Left cardiac atrium (tissue), 4 donors: ENCODE results near the gene ITGAV. TPM values are rescaled to one million over a fixed set of nuclear protein-coding genes. Genes with fewer than 3 reads are reported as not detected.
"Not testable (repeated sequence)": the region's sequence is repeated elsewhere in the genome, so short reads cannot be mapped to it uniquely, and the experiment has no call there.

ENCODE experiments used
- ATAC-seq, 2 donors: fragments of 200-7000 bp; cut with Tn5 transposase; one replicate each; pipeline ENCODE4 v1.9.1; 2020; ENCODE audit warnings: mild to moderate bottlenecking in 2 of 2, moderate library complexity in 2 of 2
- DNase-seq: peaks from one replicate; pipeline ENCODE4 v3.0.0-alpha.2; 2020
- intact Hi-C, 2 donors: fragments of 100-400 bp; cut with DNase I; formaldehyde crosslinking; loops; one replicate each; pipeline versions ENCODE4 v1.14.1 to v1.15.1; 2022 to 2023
- long read RNA-seq: library from polyadenylated mRNA; unstranded; transcript quantifications from one replicate; pipeline ENCODE4 v2.0.0, GENCODE V29; 2021
- total RNA-seq, 2 donors: library from RNA; stranded (reverse); fragmentation: NEBNext Ultra II Directional; extraction: Animal tissue kit (Norgen Biotek cat#: 25700); gene quantifications; one replicate each; pipeline ENCODE4 v1.2.1, GENCODE V29; 2021
- donor health status: DM: no; HTN: yes; CAD: no.
- donor health status: DM: no; HTN: yes; CAD: no; lungs with severe emphysema.
- donor health status: DM: yes; HTN: yes; CAD: no.
- donor health status: Dilated cardiomyopathy.

Gene ITGAV
- 100 to 1,000 TPM in 1 of 2 donors, 10 to 100 TPM in 1; 83.3 to 140 TPM for total RNA-seq
- long read RNA-seq, full-length matches to known transcripts = 13 of 31 reads
- long read RNA-seq, partial matches to known transcripts = 16 of 31 reads
- long read RNA-seq, other reads (novel, unspliced or antisense) = 2 of 31 reads

DNA sequence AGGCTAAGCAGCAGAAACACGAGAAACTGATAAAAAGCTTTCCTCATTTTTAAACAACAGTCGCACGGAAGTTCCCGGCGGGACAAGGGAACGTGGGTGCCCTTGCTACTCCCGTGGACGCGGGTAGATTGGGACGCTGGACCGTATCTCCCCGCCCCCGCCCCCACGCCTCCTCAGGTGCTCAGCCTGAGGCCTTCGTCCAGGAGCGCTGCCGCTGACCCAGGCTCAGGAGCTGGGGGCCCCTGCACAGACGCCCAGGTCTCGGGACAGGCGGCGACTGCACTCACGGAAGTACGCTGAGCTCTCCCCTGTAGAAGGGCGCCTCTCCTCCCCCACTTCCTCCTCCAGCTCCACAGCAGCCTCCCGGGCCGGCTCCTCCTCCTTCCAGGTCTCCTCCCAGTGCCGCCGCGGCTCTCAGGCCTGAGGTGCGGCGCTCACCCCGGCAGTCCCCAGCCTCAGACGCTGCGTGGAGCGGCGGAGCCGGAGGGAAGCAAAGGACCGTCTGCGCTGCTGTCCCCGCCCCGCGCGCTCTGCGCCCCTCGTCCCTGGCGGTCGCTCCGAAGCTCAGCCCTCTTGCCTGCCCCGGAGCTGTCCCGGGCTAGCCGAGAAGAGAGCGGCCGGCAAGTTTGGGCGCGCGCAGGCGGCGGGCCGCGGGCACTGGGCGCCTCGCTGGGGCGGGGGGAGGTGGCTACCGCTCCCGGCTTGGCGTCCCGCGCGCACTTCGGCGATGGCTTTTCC is at the start of gene ITGAV:
Gene ITGAV, plus strand, starts transcription at position 445 of the 738 bp plus-strand sequence. Its CDS starts 283 bp downstream, at position 728.
- intact Hi-C loops = loop anchor here in 1 of 2 donors (10.0 kb wide), 1 partner anchor 65 kb away; no protein-coding TSS in a partner anchor
- ATAC-seq = peak; percentile 96 to 99
- DNase-seq = peak; percentile 96

DNA sequence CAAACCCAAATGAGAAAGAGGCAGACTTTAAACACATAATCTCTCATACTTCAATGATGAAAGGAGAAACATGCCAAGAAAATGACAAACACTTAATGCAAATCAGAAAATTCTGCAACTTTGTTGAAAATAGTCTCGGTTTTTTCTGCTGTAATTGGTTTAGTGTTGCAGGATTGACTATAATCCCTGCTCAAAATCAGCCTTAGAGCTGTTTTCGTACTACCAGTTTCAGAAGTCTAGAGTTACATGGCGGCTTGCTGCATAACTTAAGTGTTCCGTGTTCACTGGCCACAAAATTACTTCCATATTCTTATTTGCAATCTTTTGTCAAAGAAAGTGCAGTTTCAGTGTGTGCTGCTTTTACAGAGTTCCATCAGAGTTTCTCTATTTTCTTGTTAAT is 48.9 kb upstream of the ITGAV start:
- ATAC-seq = no peak
- DNase-seq = no peak
- intact Hi-C loops = no loop called here

DNA sequence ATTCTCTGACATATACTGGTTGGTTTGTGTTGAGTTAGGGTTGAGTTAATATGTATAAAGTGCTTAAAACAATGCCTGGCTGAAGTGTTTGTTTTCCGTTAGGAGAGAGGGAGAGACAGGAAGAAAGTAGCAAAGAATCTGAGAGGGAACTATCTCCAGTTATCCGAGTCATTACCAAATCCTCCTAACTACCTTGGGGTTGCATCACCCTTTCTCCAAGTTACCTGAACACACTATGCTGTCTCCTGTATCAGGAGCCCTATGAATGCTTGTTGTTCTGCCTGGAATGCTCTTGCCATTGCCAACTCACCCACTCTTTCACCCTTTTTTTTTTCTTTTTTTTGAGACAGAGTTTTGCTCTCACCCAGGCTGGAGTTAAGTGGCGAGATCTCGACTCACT is 47.9 kb upstream of the ITGAV start:
- no peak for ATAC-seq
- no peak for DNase-seq
- intact Hi-C loops = no loop called here

DNA sequence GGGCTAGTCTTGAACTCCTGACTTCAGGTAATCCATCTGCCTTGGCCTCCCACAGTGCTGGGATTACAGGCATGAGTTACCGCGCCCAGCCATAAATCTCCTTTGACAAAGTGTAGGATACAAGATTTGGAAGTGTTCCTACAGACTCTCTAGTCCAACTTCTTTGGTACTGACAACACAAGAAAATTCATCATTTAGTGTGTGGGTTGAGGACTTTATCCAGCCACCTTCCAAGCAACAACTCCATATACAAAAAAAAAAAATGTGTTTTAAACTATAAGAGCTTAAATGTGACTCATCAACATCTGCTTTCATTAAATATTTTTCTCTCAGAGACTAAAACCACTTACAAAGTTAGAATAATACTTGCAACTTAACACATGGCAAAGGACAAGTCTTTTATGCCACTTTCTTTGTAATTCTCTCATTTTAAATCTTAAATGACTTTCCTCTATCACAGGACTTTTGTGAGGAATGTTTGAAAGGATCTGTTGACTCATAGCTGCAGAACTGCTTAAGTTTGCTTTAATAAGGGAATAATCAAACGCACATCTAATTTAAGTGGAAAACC is 46.2 kb upstream of the ITGAV start:
- DNase-seq = no peak
- intact Hi-C loops = no loop called here
- peak in 1 of 2 donors; percentile 49 for ATAC-seq

DNA sequence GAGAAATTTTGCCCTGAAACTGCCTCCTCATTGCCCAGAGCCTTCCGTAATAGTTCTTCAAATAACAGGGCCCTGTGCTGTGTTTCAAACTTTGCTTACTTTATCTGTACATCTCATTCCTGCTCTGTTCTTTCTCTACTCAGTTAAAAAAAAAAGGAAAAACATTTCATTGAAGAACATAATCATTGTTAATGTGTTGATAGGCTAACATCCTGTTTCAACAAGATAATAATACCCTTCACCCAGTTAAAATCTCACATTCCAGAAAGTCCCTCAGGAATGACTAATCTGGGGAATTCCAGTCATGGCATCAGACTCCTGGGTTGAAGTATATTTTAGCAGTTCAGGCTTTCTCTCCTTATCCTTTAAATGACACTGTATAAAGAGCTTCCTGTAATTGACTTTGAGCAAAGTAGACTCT is 45.6 kb upstream of the ITGAV start:
- ATAC-seq = peak; percentile 53 to 88
- intact Hi-C loops = no loop called here

DNA sequence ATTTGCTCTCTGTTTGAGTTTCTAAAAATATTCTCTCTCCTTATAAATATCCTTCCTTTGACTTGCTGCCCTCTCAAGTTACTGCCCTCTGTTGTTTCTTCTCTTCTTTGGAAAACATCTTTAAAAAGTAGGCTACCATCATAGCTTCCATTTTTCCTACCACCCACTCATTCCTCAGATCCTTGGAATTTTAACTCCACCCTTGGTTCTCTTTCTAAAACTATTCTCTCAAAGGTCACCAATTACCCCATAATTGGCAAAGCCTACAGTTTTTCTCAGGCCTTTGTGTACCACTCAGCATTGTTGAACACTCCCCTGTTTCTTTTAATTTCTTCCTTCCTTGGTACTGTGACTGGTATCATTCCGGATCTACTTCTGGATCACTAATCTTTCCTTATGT is 43.0 kb upstream of the ITGAV start:
- DNase-seq (no peak), ATAC-seq (no peak)
- intact Hi-C loops = no loop called here

More for the DNA sequence above, 45.6 kb upstream of the ITGAV start:
- DNase-seq = no peak

DNA sequence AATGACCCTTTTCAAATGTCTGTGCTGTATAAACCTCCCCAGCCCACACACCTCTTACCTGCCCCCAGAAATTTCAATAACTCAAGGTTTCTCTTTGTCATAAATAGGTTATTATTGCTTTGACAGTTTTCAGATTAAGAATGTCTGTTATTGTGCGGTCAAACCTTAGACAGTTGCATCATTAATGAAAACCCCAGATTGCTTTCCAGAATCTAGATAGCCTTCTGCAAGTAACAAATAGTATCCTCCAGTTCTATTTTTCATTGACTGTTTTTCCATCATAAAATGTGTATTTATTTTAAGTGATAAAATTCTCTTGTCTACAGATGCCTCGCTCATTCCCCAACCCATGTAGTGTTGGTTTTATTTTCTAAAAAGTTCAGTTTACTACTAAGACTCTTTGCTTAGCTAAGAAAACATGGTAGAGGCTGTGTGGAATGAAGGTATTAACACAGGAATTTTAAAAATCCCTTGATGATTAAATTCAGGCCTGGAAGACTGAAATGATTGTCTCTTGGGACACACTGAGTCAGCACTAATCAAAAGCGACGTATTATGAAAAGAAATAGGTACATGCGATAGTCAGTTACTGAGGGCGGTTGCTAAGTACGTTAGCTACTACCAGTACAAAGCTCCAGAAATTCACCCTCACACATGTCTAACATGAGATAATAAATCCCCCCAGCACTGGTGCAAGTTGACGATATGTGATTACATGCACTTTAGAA is 38.4 kb upstream of the ITGAV start:
- no peak for DNase-seq
- ATAC-seq = no peak
- intact Hi-C loops = no loop called here

DNA sequence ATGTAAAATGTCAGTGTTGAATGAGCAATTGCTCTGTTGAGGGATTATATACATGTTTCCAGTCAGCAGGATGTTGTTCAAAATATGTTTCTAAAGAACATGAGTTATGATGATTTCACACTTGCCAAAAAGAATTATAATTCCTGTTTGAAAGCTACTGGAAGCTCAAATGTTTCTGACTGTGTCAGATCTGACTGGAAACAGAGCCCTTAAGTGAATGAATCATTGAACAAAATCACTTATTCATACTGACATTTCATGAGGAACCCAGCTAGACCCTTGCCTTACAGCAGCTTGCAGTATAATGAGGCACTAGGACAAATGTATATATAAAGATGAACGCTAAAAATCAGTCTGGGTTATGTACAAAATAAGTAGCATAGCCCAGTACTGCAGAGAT is 35.4 kb upstream of the ITGAV start:
- intact Hi-C loops = no loop called here
- ATAC-seq = peak in 1 of 2 donors; percentile 37

DNA sequence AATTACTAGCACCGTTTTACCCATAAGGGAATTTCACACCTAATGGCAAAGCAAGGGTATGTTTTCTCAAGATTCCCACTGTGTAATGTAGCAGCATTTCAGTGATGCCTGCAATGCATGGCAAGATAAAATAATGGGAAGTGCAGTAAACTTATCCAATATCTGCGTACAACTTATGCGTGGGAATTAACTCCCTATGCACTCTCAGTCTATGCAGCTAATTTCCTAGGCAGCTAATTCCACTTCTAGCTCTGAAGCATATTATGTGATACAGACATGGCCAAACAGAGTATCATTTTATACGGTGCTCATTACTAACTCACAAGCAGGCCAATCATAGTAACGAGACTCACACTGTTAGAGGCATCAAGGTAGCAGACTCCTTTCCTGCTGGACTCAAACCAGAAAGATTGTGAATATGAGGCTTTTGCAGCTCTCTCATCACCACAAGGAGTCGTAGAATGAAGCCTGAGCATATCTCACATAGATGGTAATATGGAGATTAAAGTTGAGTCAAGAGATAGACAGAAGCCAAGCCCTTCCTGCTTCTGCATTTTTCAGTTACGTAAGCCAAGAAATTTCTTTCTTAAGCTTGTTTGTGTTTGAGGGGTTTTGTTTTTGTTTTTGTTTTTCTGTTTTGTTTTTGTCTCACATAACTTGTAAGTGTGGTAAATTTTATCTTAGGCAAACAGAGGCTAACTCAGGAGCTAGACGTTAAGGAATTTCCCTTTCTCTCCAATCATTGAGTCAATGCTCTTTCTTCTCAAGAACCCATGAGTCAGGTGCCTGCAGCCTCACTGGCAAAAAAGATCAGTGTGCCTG is 34.8 kb upstream of the ITGAV start:
- intact Hi-C loops = no loop called here
- ATAC-seq (peak in 1 of 2 donors; percentile 68), DNase-seq (no peak)

More for the DNA sequence above, 35.4 kb upstream of the ITGAV start:
- no peak for DNase-seq

DNA sequence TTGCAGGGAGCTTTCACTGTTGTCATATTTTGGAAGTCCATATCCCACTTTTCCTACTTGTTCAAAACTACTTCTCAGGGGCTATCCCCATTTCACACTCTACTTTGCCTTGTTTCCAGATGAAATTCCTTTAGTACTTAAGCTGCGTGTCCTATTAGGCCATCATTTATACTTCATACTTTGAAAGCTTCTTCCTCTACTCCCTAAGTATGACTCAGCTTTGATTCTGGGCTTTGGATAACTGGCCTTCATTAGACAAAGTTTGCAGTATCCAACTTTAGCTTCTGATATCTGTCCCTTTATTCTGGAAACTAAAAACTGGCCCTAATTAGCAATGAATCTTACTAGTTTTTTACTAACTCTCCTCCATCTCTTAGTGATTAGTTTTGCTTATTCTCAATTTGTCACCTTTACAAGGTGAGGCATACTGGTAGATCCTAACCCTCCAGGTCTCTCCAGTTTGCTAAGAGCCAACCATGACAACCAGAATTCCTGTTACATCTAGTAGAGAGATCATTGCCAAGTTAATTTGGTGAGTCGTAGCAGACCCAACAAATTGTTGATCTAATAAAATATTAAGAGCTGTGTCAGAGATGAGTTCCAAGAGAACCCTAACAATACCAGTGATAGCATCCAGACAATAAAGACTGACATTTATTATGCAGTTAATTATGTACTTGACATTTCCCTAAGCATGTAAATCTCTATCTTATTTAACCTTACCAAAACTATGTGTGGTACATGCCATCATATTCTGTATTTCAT is 31.2 kb upstream of the ITGAV start:
- no peak for ATAC-seq
- DNase-seq = no peak
- intact Hi-C loops = no loop called here

DNA sequence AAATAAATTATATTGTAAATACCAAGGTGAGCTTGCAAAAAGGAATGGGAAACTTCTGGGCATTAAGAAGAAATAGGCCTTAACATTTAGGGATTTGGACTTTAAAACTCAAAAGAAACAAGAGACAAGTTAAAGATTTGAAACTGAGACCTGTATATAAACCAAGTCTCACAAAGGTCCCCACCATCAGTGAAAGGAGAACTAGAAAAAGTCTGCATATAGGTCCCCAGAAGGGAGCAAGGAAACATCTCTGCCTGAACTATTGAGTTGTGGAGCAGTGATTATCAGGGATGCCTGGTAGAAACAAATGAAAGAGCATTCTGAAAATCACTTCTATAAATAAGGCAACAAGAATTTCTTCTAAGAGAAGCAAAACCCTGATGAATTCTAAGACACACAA is 30.5 kb upstream of the ITGAV start:
- intact Hi-C loops = no loop called here
- ATAC-seq (no peak), DNase-seq (no peak)

DNA sequence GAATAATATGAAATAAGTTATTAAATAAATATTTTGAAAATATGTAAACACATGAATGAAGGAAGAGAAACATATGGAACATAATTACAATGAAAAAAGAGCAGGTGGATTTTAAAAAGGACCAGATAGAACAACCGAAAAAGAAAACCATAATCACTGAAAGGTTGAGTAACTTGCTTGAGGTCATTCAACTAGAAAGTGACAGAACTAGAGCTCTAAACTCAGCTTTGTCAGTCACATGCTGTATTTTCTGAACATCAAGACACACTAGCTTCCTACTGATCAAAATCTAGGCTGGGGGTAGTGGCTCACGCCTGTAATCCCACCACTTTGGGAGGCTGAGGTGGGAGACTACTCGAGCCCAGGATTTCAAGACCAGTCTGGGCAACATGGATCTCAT is 30.0 kb upstream of the ITGAV start:
- intact Hi-C loops = no loop called here
- ATAC-seq = no peak
- DNase-seq = no peak

DNA sequence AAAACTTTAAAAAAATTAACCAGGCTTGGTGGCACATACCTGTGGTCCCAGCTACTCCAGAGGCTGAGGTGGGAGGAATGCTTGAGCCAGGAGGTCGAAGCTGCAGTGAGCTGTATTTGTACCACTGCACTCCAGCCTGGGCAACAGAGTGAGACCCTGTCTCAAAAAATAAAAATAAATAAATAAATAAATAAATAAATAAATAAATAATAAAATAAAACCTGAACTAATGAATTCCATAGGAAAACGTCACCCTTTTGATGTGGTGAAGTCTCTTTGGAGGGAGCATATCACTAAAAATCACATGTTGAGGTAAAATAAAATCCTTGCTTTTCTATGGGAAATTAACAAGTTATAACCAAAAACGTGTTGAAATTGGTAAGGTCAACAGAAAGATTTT is 29.6 kb upstream of the ITGAV start:
- DNase-seq (no peak), ATAC-seq (no peak)
- intact Hi-C loops = no loop called here

DNA sequence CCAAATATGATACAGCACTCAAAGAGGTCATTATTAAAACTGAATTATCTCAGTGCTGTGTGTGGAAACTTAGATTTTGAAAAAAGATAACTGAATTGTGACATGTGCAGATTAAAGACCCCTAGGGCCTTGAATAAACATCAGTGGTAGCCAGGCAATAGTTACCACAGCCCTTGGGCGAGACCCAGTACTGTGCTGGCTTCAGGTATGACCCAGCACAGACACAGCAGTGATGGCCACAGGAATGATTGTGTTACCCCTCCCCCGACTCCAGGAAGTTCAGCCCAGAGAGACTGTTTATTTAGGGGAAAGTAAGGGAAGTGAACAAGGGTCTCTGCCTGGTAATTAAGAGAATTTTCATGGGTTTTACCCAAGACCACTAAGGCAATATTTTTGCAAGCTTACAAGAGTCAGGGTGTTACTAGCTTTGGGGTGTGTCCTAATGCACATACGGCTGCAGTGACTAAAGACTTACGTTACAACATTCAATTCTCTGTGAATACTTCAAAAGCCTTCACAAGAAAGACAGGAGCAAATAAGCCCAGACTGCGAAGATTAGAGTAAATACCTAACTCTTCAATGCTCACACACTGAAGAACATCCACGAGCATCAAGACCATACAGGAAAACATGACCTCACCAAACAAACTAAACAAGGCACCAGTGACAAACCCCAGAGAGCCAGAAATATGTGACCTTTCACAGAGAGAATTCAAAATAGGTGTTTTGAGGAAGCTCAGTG is 28.2 kb upstream of the ITGAV start:
- DNase-seq (no peak), ATAC-seq (no peak)
- intact Hi-C loops = no loop called here

DNA sequence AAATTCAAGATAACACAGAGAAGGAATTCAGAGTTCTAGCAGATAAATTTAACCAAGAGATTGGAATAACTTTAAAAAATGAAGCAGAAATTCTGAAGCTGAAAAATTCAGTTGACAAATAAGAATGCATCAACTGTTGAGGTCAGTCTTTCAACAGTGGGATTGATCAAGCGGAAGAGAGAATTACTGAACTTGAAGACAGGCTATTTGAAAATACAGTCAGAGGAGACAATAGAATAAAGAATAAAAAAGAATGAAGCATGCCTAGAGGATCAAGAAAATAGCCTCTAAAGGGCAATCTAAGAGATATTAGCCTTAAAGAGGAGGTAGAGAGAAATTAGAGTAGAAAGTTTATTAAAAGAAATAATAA is 27.7 kb upstream of the ITGAV start:
- ATAC-seq (no peak), DNase-seq (no peak)
- intact Hi-C loops = no loop called here

DNA sequence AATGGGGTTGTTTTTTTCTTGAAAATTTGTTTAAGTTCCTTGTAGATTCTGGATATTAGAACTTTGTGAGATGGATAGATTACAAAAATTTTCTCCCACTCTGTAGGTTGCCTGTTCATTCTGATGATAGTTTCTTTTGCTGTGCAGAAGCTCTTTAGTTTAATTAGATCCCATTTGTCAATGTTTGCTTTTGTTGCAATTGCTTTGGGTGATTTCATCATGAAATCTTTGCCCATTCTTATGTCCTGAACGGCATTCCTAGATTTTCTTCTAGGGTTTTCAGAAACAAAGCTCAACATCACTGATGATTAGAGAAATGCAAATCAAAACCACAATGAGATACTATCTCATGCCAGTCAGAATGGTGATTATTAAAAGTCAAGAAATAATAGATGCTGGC is 21.3 kb upstream of the ITGAV start:
- intact Hi-C loops, ATAC-seq, DNase-seq: not testable (repeated sequence)

DNA sequence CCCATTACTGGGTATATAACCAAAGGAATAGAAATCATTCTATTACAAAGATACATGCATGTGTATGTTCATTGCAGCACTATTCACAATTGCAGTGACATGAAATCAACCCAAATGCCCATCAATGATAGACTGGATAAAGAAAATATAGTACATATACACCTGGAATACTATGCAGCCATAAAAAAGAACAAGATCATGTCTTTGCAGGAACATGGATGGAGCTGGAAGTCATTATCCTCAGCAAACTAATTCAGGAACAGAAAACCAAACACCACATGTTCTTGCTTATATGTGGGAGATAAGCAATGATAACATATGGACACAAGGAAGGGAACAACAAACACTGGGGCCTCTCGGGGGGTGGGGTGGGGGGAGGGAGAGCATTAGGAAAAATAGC is 20.7 kb upstream of the ITGAV start:
- ATAC-seq, intact Hi-C loops, DNase-seq: not testable (repeated sequence)

DNA sequence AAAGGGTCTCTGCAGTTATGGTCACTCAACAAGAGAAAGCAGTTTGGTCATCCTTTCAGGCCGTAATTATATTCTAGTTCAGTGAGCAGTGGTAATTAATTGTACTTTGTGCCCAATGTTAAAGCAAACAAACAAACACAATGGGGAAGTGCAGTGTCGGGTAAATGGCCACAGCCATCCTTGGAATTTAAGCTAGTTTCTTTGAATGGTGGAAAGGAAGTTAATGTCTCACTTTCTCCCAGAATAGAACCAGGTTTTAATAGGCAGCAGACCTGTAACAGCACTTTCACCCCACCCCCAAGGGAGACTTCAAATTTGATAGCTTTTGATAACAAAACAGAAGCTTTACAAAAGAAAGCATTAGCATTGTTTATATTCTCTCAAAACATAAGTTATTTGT is 20.0 kb upstream of the ITGAV start:
- ATAC-seq (no peak), DNase-seq (no peak)
- intact Hi-C loops = no loop called here
